ENCODE results near the gene THBS3.

Gene THBS3

DNA sequence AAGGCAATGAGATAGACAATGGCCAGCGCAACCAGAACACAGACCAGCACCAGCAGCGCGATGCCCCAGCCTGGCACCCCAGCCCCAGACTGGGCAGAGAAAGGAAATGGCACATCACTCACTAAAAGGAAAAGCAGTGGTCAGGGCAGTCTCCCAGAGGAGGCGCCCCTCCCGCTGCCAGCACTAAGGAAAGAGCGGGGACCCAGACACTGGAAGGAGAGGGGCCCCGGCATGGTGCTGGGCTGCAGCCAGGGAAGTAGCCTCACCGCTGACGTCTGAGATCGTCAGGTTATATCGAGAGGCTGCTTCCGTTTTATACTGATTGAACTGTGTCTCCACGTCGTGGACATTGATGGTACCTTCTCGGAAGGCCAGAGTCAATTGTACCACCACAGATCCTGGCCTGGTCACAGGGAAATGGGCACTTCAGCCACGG, 20.2 kb downstream of the THBS3 start:
- no peak for FAIRE-seq

GRCh38 chr1:155186794-155187455, 20.8 kb downstream of the THBS3 start:
- FAIRE-seq (no peak), DNase-seq (ENCODE audit: insufficient read length, low spot score) (no peak)
- TF ChIP-seq POLR2A (IDR thresholded peaks at IDR 0.05; ENCODE audit: low read depth, low read length) (no peak), SPI1 (IDR thresholded peaks at IDR 0.05; ENCODE audit: low read depth, low read length) (no peak), POU2F2 (IDR thresholded peaks at IDR 0.05; ENCODE audit: low read depth, low read length) (no peak), TAF1 (IDR thresholded peaks at IDR 0.05; ENCODE audit: low read depth, low read length) (no peak), PAX5 (IDR thresholded peaks at IDR 0.05; ENCODE audit: insufficient read depth, low read length, severe bottlenecking) (no peak), POLR2AphosphoS5 (IDR thresholded peaks at IDR 0.05; ENCODE audit: low read depth, low read length) (no peak)

More for the DNA sequence above, 20.2 kb downstream of the THBS3 start:
- no peak for DNase-seq (ENCODE audit: insufficient read length, low spot score)
- TF ChIP-seq POU2F2 (IDR thresholded peaks at IDR 0.05; ENCODE audit: low read depth, low read length) = no peak
- TF ChIP-seq TAF1 (IDR thresholded peaks at IDR 0.05; ENCODE audit: low read depth, low read length) = no peak
- no peak for TF ChIP-seq SPI1 (IDR thresholded peaks at IDR 0.05; ENCODE audit: low read depth, low read length)
- no peak for TF ChIP-seq POLR2A (IDR thresholded peaks at IDR 0.05; ENCODE audit: low read depth, low read length)
- TF ChIP-seq PAX5 (IDR thresholded peaks at IDR 0.05; ENCODE audit: insufficient read depth, low read length, severe bottlenecking) = no peak
- no peak for TF ChIP-seq POLR2AphosphoS5 (IDR thresholded peaks at IDR 0.05; ENCODE audit: low read depth, low read length)

- DNase-seq (ENCODE audit: insufficient read length, low spot score) (no peak), FAIRE-seq (no peak)
- TF ChIP-seq TAF1 (IDR thresholded peaks at IDR 0.05; ENCODE audit: low read depth, low read length) = no peak
- no peak for TF ChIP-seq POLR2AphosphoS5 (IDR thresholded peaks at IDR 0.05; ENCODE audit: low read depth, low read length)
- no peak for TF ChIP-seq POLR2A (IDR thresholded peaks at IDR 0.05; ENCODE audit: low read depth, low read length)
- TF ChIP-seq POU2F2 (IDR thresholded peaks at IDR 0.05; ENCODE audit: low read depth, low read length) = no peak
- no peak for TF ChIP-seq SPI1 (IDR thresholded peaks at IDR 0.05; ENCODE audit: low read depth, low read length)
- TF ChIP-seq PAX5 (IDR thresholded peaks at IDR 0.05; ENCODE audit: insufficient read depth, low read length, severe bottlenecking) = no peak
Measured at GRCh38 chr1:155186067-155186793, 21.5 kb downstream of the THBS3 start.

DNA sequence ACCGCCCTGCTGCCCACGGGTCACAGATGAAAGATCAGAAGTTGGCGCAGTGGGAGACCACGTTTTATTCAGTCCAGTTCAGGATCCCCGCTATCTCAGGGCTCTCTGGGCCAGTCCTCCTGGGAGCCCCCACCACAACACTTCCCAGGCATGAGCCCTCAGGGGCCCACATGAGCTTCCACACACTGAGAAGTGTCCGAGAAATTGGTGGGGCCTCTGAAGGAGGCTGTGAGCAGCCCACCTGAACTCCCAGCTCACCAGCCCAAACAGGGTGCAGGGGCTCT, 22.0 kb downstream of the THBS3 start:
- TF ChIP-seq SPI1 (IDR thresholded peaks at IDR 0.05; ENCODE audit: low read depth, low read length) = no peak
- TF ChIP-seq POU2F2 (IDR thresholded peaks at IDR 0.05; ENCODE audit: low read depth, low read length) = no peak
- TF ChIP-seq PAX5 (IDR thresholded peaks at IDR 0.05; ENCODE audit: insufficient read depth, low read length, severe bottlenecking) = no peak
- no peak for TF ChIP-seq TAF1 (IDR thresholded peaks at IDR 0.05; ENCODE audit: low read depth, low read length)
- TF ChIP-seq POLR2A (IDR thresholded peaks at IDR 0.05; ENCODE audit: low read depth, low read length) = no peak
- no peak for TF ChIP-seq POLR2AphosphoS5 (IDR thresholded peaks at IDR 0.05; ENCODE audit: low read depth, low read length)
- FAIRE-seq = no peak

DNA sequence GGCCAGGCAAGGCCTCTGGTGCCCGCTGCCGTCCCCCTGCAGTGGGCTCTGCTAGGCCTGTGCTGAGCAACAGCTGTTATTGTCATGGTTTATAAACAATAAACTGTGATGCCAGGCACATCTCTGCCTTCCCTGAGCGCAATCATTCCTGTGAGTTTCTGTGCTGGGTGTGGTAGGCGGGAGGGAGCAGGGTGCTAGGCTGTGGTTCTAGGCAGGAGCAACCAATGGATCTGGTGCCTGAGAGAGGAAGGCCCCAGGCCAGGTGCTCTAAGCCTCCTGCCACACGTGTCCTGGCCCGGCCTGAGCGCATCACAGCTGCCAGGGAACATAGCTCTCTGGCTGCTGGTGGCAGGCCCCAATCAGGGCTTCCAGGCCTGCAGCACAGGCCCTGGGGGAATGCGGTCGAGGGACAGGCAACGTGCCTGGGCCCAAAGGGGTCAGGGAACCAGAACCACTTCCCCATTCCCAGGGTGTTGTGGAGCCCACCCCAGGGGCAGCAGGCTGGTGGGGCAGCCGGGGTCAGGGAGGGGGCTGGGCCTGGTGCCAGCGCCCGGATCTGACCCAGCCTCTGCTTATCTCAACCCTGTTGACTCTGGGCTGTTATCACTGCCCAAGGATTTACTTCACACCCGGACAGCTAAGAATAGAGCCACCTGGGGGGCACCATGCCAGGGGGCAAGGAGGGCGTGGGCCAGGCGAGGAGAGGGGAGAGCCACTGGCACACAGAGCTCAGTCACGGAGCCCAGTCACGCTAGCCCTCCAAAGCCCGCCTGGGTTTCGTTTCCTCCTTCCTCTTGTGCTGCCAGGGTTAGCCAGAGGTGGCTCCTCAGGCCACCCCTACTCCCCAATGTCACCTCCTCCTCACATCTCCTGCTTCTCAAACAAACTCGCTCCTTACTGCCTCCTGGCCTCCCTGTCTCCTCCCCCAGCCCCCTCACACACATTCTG, 22.6 kb downstream of the THBS3 start:
- no peak for TF ChIP-seq POLR2A (IDR thresholded peaks at IDR 0.05; ENCODE audit: low read depth, low read length)
- TF ChIP-seq SPI1 (IDR thresholded peaks at IDR 0.05; ENCODE audit: low read depth, low read length) = peak; percentile 82
- peak; percentile 88 for DNase-seq (ENCODE audit: insufficient read length, low spot score)
- FAIRE-seq = peak; percentile 96

More for the DNA sequence above, 22.0 kb downstream of the THBS3 start:
- DNase-seq (ENCODE audit: insufficient read length, low spot score) = no peak

DNA sequence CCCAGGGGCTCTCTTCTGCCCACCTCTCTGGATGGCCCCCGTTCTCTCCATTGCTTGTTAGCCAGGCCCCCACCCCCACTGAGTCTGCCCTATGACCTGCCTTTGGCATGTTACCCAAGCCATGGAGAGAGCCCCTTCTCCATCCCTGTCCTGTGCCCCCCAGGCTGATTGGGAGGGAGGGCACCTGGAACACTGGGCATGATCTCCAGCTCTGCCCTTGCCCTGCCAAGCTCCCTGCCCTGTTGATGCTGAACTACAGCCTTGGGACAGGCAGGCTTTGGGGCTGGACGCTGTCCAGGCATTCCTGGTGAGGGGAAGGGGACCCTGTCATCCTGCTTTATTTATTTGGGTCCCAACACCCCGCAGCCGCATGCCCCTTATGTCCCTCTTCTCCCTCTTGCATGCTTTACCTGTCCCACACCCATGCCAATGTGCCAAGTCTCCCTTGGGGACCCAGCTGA, 23.3 kb downstream of the THBS3 start:
- FAIRE-seq (no peak), DNase-seq (ENCODE audit: insufficient read length, low spot score) (no peak)
- TF ChIP-seq TAF1 (IDR thresholded peaks at IDR 0.05; ENCODE audit: low read depth, low read length) (no peak), POU2F2 (IDR thresholded peaks at IDR 0.05; ENCODE audit: low read depth, low read length) (no peak)

DNA sequence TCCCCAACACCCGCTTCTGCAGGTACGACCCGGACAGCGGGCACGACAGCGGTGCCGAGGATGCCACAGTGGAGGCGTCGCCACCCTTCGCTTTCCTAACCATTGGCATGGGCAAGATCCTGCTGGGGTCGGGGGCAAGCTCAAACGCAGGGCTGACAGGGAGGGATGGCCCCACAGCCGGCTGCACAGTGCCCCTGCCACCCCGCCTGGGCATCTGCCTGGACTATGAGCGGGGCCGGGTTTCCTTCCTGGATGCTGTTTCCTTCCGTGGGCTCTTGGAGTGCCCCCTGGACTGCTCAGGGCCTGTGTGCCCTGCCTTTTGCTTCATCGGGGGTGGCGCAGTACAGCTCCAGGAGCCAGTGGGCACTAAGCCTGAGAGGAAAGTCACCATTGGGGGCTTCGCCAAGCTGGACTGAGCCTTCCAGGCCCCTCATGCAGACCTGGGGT, 23.9 kb downstream of the THBS3 start:
- no peak for DNase-seq (ENCODE audit: insufficient read length, low spot score)
- FAIRE-seq = no peak
- no peak for TF ChIP-seq PAX5 (IDR thresholded peaks at IDR 0.05; ENCODE audit: insufficient read depth, low read length, severe bottlenecking)
- no peak for TF ChIP-seq TAF1 (IDR thresholded peaks at IDR 0.05; ENCODE audit: low read depth, low read length)
- TF ChIP-seq POLR2A (IDR thresholded peaks at IDR 0.05; ENCODE audit: low read depth, low read length) = no peak
- TF ChIP-seq POU2F2 (IDR thresholded peaks at IDR 0.05; ENCODE audit: low read depth, low read length) = no peak
- TF ChIP-seq POLR2AphosphoS5 (IDR thresholded peaks at IDR 0.05; ENCODE audit: low read depth, low read length) = no peak
- no peak for TF ChIP-seq SPI1 (IDR thresholded peaks at IDR 0.05; ENCODE audit: low read depth, low read length)

DNA sequence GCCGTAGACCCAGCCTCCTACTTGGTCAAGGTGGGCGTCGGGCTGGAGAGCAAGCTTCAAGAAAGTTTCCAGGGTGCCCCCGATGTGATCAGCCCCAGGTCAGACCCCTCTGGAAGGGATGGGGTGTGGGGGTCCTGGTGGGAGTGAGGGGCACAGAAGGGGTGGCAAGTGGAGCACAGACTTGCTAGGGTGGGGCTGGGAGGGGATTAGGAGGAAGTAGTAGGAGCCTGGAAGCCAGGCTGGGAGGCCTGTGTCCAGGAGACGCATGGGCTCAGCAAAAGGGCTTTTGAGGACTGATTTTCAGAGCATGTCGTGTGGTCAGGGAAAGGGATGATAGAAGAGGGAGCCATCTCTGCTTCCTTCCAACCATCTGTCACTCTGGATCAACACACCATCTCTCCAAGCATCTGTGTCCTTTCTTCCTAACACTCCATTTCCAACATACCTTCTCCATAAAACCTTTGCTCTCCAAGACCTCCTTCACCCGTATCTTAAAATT, 25.6 kb downstream of the THBS3 start:
- TF ChIP-seq POLR2A (IDR thresholded peaks at IDR 0.05; ENCODE audit: low read depth, low read length) (no peak), TAF1 (IDR thresholded peaks at IDR 0.05; ENCODE audit: low read depth, low read length) (no peak), POLR2AphosphoS5 (IDR thresholded peaks at IDR 0.05; ENCODE audit: low read depth, low read length) (no peak), POU2F2 (IDR thresholded peaks at IDR 0.05; ENCODE audit: low read depth, low read length) (no peak), SPI1 (IDR thresholded peaks at IDR 0.05; ENCODE audit: low read depth, low read length) (no peak), PAX5 (IDR thresholded peaks at IDR 0.05; ENCODE audit: insufficient read depth, low read length, severe bottlenecking) (no peak)
- DNase-seq (ENCODE audit: insufficient read length, low spot score) = no peak
- FAIRE-seq = no peak

Measured in GM12891 (cell line).